CD4-positive, alpha-beta memory T cell (primary cell): ENCODE measurements around the gene SCGB2B2. TPM values are rescaled to one million over a fixed set of nuclear protein-coding genes. Genes with fewer than 3 reads are reported as not detected.
A peak's percentile ranks its signal among the peaks of the same experiment; 100 is the strongest.
"Not testable (repeated sequence)": the region's sequence is repeated elsewhere in the genome, so short reads cannot be mapped to it uniquely, and the experiment has no call there.

Experiments used
- CTCF ChIA-PET: fragments of 350-600 bp; sonication (Branson Sonifier 250); formaldehyde crosslinking; loops from one replicate; lab custom pipeline; 2021; ENCODE audit warnings: inconsistent platforms; ENCODE audit not compliant: partially characterized antibody; lab: Charles Lee
- POLR2A ChIA-PET: fragments of 350-600 bp; sonication (Branson Sonifier 250); formaldehyde crosslinking; loops from one replicate; lab custom pipeline; 2021; ENCODE audit not compliant: partially characterized antibody; lab: Charles Lee
- DNase-seq, 5 donors: peaks; one replicate each; pipeline versions ENCODE4 v3.0.0 to v3.0.0-alpha.2; 2020 to 2022; ENCODE audit warnings: mixed read lengths in 1 of 5
- H3K27ac ChIP-seq: one replicate; pipeline ENCODE4 v1.7.0; 2013; ENCODE audit warnings: low read depth, low read length
- H3K27me3 ChIP-seq: 2 replicates; pipeline ENCODE4 v1.7.0; 2013; ENCODE audit warnings: mild to moderate bottlenecking, low read length, moderate library complexity; ENCODE audit not compliant: insufficient read depth
- H3K36me3 ChIP-seq: 2 replicates; pipeline ENCODE4 v1.7.0; 2013; ENCODE audit warnings: mild to moderate bottlenecking, low read length, moderate library complexity; ENCODE audit not compliant: insufficient read depth
- H3K4me1 ChIP-seq: 2 replicates; pipeline ENCODE4 v1.7.0; 2013; ENCODE audit warnings: mild to moderate bottlenecking, low read length, moderate library complexity; ENCODE audit not compliant: insufficient read depth
- H3K4me3 ChIP-seq, 2 donors: one replicate each; pipeline ENCODE4 v1.7.0; 2013; ENCODE audit warnings: low read length in 2 of 2, mild to moderate bottlenecking in 1 of 2
- H3K9me3 ChIP-seq, 2 donors: one replicate each; pipeline ENCODE4 v1.7.0; 2013; ENCODE audit warnings: low read length in 2 of 2, control low read depth in 1 of 2; ENCODE audit not compliant: control insufficient read depth in 1 of 2
- H3K27ac Mint-ChIP-seq, 7 donors: one replicate each; pipeline ENCODE4 v1.8.0; 2020 to 2021; ENCODE audit warnings: mixed read lengths in 7 of 7, mild to moderate bottlenecking in 6 of 7, inconsistent platforms in 3 of 7, moderate library complexity in 3 of 7
- H3K27me3 Mint-ChIP-seq, 2 donors: one replicate each; pipeline ENCODE4 v1.8.0; 2020 to 2021; ENCODE audit warnings: mixed read lengths in 2 of 2
- H3K36me3 Mint-ChIP-seq, 2 donors: one replicate each; pipeline ENCODE4 v1.8.0; 2020 to 2021; ENCODE audit warnings: mixed read lengths in 2 of 2, inconsistent platforms in 1 of 2, mild to moderate bottlenecking in 1 of 2
- H3K4me1 Mint-ChIP-seq, 4 donors: one replicate each; pipeline ENCODE4 v1.8.0; 2020 to 2021; ENCODE audit warnings: mixed read lengths in 4 of 4, mild to moderate bottlenecking in 1 of 4
- H3K4me3 Mint-ChIP-seq, 8 donors: one replicate each; pipeline ENCODE4 v1.8.0; 2020 to 2021; ENCODE audit warnings: mixed read lengths in 8 of 8, mild to moderate bottlenecking in 7 of 8, moderate library complexity in 6 of 8, inconsistent platforms in 3 of 8
- H3K9me3 Mint-ChIP-seq, 8 donors: one replicate each; pipeline ENCODE4 v1.8.0; 2020 to 2021; ENCODE audit warnings: mixed read lengths in 8 of 8, mild to moderate bottlenecking in 5 of 8, inconsistent platforms in 3 of 8, moderate library complexity in 1 of 8
- intact Hi-C: fragments of 100-400 bp; cut with micrococcal nuclease; formaldehyde crosslinking; loops from one replicate; pipeline ENCODE4 v1.15.1; 2023
- polyA plus RNA-seq, 2 donors: library from polyadenylated mRNA; unstranded; fragments of 300-500 nt; fragmentation: Illumina TruSeq; gene quantifications; one replicate each; pipeline ENCODE4 v1.2.3, GENCODE V29; 2021
- total RNA-seq, 2 experiments: library from RNA; stranded (reverse); gene quantifications; one replicate each; pipeline ENCODE4 v1.2.3, GENCODE V29; 2021

SCGB2B2 gene
- total and polyA plus RNA-seq, 4 experiments from 2014 or later, result 0.73 to 0.75 TPM; not detected in 2

DNA sequence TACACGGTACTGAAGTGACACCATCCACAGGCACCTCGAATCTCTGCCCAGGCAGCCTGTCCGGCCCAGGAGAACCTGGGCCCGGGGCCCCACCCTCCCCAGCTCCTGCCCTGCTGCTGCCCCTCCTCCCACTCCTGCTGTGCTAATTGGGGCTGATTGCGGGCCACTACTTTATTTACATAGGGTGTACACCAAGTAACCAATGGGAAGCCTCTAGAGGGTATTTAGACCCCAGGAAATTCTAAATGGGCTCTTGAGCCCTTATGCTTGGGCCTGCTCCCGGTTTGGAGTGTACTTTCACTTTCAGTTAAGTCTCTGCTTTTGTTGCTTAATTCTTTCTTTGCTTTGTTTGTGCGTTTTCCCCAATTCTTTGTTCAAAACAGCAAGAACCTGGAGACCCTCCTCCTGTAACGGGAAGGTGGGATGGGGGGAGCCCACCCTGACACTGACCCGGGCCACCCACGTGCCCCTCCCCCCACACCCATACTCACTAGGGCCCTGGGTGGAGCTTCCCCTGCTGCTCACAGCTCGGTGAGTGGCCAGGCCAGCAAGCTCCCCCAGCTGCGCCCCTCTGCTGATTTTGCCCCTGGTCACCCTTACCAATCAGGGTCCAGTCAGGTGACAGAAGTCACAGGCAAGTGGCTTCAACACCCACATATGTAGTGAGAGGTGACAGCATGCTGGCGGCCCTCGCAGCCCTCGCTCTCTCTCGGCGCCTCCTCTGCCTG is 9.4 kb downstream of the SCGB2B2 start:
- Histone ChIP-seq H3K36me3 (no peaks in the 10 kb centered on the region), H3K27ac (peak overlapping the region; percentile 35), H3K4me3 (no peak overlapping the region), H3K4me1 (peaks cover 23% of the 10 kb centered on the region), H3K9me3 (no peaks in the 10 kb centered on the region), H3K27me3 (no peaks in the 10 kb centered on the region)
- peak overlapping the region in 6 of 7 donors; percentile 58 to 93 (median 88) for H3K27ac Mint-ChIP-seq
- peak overlapping the region; percentile 72 to 86 (median 78) for H3K4me3 Mint-ChIP-seq
- CTCF ChIA-PET, result no interaction called here
- H3K27me3 Mint-ChIP-seq, result peaks cover 0 to 1% of the 10 kb centered on the region in 2 donors
- POLR2A ChIA-PET, result interaction anchor here (4.0 kb wide), 1 partner anchor 9 kb away, joined by 19 read pairs; the partner anchor contains the start of genes SCGB2B2 and ZNF302
- no peaks in the 10 kb centered on the region for H3K36me3 Mint-ChIP-seq
- peaks cover 0 to 4% (median 0%) of the 10 kb centered on the region in 8 donors for H3K9me3 Mint-ChIP-seq
- H3K4me1 Mint-ChIP-seq, result peaks cover 15 to 31% (median 20%) of the 10 kb centered on the region in 4 donors
- intact Hi-C loops, result no loop called here
- DNase-seq, result peak in 3 of 5 donors; percentile 11 to 19 (median 17)

DNA sequence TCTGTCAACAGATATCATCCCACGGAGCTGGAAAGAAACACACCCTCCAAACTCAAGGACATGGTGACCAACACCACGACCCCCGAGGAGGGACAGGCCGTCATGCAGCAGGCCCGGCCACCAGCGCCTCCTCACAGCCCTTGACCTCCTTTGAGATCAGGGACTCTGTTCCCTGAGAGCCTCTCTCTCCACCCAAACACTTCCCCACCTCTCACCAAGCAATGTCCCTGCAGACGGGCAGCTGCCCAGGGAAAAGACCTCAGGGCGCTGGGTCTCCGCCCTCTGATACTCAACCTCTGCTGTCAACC is 10.0 kb downstream of the SCGB2B2 start:
- peaks cover 23% of the 10 kb centered on the region for H3K4me1 ChIP-seq
- H3K9me3 ChIP-seq, result no peaks in the 10 kb centered on the region
- Mint-ChIP-seq H3K27me3 (no peaks in the 10 kb centered on the region), H3K36me3 (no peaks in the 10 kb centered on the region), H3K9me3 (peaks cover 0 to 4% (median 0%) of the 10 kb centered on the region in 8 donors), H3K4me1 (peaks cover 15 to 31% (median 20%) of the 10 kb centered on the region in 4 donors), H3K4me3 (peak overlapping the region in 6 of 8 donors; percentile 13 to 79 (median 62)), H3K27ac (peak overlapping the region in 4 of 7 donors; percentile 62 to 93 (median 86))
- no peak for DNase-seq
- POLR2A ChIA-PET, result interaction anchor here (4.0 kb wide), 1 partner anchor 10 kb away, joined by 19 read pairs; the partner anchor contains the start of genes SCGB2B2 and ZNF302
- H3K36me3 ChIP-seq, result no peaks in the 10 kb centered on the region
- CTCF ChIA-PET, result no interaction called here
- H3K27ac ChIP-seq, result peak overlapping the region; percentile 35
- no peak overlapping the region for H3K4me3 ChIP-seq
- no peaks in the 10 kb centered on the region for H3K27me3 ChIP-seq
- intact Hi-C loops, result no loop called here

DNA sequence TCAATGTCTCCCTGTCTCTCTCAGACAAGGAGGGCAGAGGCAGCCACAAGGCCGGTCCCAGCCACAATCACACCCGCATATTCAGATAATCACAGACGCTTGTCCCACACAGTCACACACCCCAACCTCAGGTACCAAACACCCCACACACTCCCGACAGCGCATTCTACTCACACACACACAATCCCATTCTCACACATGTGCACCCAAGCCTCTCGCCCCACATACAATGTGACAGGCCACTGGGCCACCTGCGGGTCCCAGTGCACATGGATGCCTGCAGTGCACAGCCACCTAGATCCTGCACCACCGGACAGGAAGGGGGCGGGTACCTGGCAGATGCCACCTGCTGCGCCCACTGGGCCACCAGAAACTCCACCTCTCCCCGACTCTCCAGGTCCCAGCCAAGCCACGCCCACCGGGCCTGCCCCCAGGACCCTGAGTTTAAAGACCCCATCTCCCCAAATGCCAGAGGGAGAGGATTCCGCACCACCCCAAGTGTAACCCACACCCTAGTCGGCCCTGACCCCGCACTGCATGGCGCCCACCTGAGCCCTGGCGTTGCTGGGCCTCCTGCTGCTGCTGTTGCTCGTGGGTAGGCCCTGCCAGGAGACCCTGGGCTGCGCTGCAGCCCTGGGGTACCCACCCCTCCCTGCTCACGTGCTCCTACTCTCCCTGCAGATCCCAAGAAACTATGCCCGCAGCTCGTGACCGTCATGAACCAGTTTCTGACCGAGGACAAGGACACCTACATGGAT is 10.6 kb downstream of the SCGB2B2 start:
- Histone ChIP-seq H3K4me1 (peaks cover 23% of the 10 kb centered on the region), H3K36me3 (no peaks in the 10 kb centered on the region), H3K27me3 (no peaks in the 10 kb centered on the region), H3K4me3 (no peak overlapping the region), H3K27ac (no peak overlapping the region), H3K9me3 (no peaks in the 10 kb centered on the region)
- H3K36me3 Mint-ChIP-seq, result no peaks in the 10 kb centered on the region
- CTCF ChIA-PET, result no interaction called here
- H3K4me3 Mint-ChIP-seq, result peak overlapping the region in 5 of 8 donors; percentile 13 to 79 (median 68)
- POLR2A ChIA-PET, result interaction anchor here (4.0 kb wide), 1 partner anchor 10 kb away, joined by 19 read pairs; the partner anchor contains the start of genes SCGB2B2 and ZNF302
- H3K9me3 Mint-ChIP-seq, result peaks cover 0 to 4% (median 0%) of the 10 kb centered on the region in 8 donors
- H3K27me3 Mint-ChIP-seq, result no peaks in the 10 kb centered on the region
- intact Hi-C loops, result no loop called here
- H3K27ac Mint-ChIP-seq, result peak overlapping the region in 4 of 7 donors; percentile 29 to 92 (median 70)
- no peak for DNase-seq
- peaks cover 15 to 31% (median 20%) of the 10 kb centered on the region in 4 donors for H3K4me1 Mint-ChIP-seq

DNA sequence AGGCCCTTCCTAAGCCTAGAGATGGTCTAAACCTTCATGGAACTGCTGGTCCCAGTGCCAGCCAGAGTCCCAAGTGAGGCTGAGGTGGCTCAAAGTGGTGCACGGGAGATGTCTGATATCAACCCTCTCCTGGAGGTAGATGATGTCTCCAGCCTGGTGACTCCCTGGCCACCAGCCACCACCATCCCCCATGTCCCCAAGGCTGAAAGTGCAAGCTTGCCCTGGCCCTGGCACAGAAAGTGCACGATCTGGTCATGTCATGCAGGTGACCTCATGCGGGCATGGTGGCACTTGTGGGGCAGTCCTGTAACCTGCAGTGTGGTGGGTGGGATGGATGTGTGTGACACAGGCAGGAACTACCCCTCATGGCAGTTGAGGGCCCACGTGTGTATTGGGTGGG is 11.7 kb downstream of the SCGB2B2 start:
- H3K9me3 Mint-ChIP-seq, H3K27ac ChIP-seq, H3K36me3 Mint-ChIP-seq, H3K9me3 ChIP-seq, CTCF ChIA-PET, H3K27me3 ChIP-seq, DNase-seq, intact Hi-C loops, H3K36me3 ChIP-seq, H3K27me3 Mint-ChIP-seq, H3K4me3 ChIP-seq: not testable (repeated sequence)
- Mint-ChIP-seq H3K4me1 (peaks cover 15 to 31% (median 20%) of the 10 kb centered on the region in 4 donors), H3K4me3 (peak overlapping the region in 1 of 8 donors; percentile 31), H3K27ac (peak overlapping the region in 1 of 7 donors; percentile 42)
- POLR2A ChIA-PET, result interaction anchor here (4.0 kb wide), 2 partner anchors 12 kb away, joined by 19 to 23 read pairs; partner anchors contain the start of genes SCGB2B2 and ZNF302
- H3K4me1 ChIP-seq, result peaks cover 23% of the 10 kb centered on the region

DNA sequence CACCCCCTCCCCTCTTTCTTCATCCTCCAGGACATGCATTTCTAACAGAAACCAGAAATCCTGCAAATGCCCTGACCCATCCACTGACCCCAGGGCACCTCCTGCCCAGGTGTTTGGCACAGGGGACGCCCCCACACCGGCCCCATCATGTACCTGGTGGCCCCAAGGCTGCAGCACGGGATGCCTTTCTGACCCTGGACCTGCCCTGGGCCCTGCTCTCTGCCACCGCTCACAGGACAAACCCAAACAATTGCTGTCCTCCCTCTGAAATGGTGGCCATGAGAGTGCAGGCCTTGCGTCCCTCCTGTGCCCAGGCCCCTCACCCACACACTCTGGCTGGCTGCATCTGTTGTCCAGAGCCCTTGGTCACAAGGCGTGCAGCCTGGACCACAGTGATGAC is 12.1 kb downstream of the SCGB2B2 start:
- no peaks in the 10 kb centered on the region for H3K27me3 Mint-ChIP-seq

DNA sequence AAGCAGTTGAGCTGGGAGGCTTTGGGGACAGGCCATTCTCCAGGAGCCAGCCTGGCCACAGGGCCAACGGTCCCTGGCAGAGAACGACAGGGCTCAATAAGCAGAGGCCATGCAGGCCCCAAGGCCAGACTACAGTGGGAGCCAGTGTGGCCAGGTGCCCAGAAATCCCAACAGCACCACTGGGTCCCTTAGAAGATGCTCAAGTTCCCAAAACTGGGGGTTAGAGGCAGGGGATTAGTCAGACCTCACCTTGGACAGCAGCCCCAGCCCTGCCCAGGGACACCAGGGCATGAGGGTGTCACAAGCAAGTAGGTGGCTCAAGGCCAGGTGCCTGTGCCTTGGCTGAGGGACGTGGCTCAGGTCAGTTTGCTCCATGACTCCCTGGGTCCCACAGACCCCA is 12.8 kb downstream of the SCGB2B2 start:
- intact Hi-C loops, result no loop called here
- Histone ChIP-seq H3K9me3 (no peaks in the 10 kb centered on the region), H3K36me3 (no peaks in the 10 kb centered on the region), H3K27me3 (no peaks in the 10 kb centered on the region), H3K4me1 (peaks cover 23% of the 10 kb centered on the region), H3K4me3 (no peak overlapping the region), H3K27ac (no peak overlapping the region)
- H3K4me3 Mint-ChIP-seq, result no peak overlapping the region
- no peaks in the 10 kb centered on the region for H3K27me3 Mint-ChIP-seq
- ChIA-PET POLR2A (interaction anchor here (1.4 to 4.0 kb wide), 2 partner anchors 13 to 15 kb away, joined by 4 to 23 read pairs; partner anchors contain the start of genes SCGB2B2 and ZNF302), CTCF (interaction anchor here (1.1 to 1.5 kb wide), 3 partner anchors 11 to 24 kb away, joined by 3 read pairs; no protein-coding TSS in a partner anchor)
- peaks cover 15 to 31% (median 20%) of the 10 kb centered on the region in 4 donors for H3K4me1 Mint-ChIP-seq
- no peaks in the 10 kb centered on the region for H3K36me3 Mint-ChIP-seq
- peak overlapping the region in 1 of 7 donors; percentile 57 for H3K27ac Mint-ChIP-seq
- DNase-seq, result no peak
- no peaks in the 10 kb centered on the region for H3K9me3 Mint-ChIP-seq

More for the DNA sequence above, 12.1 kb downstream of the SCGB2B2 start:
- H3K27ac ChIP-seq, result no peak overlapping the region
- H3K4me3 ChIP-seq, result no peak overlapping the region
- Mint-ChIP-seq H3K4me1 (peaks cover 15 to 31% (median 20%) of the 10 kb centered on the region in 4 donors), H3K4me3 (no peak overlapping the region), H3K27ac (no peak overlapping the region), H3K36me3 (no peaks in the 10 kb centered on the region), H3K9me3 (peaks cover 0 to 4% (median 0%) of the 10 kb centered on the region in 8 donors)
- H3K4me1 ChIP-seq, result peaks cover 23% of the 10 kb centered on the region
- H3K27me3 ChIP-seq, result no peaks in the 10 kb centered on the region
- no peaks in the 10 kb centered on the region for H3K36me3 ChIP-seq
- no peak for DNase-seq
- POLR2A ChIA-PET, result interaction anchor here (4.0 kb wide), 1 partner anchor 13 kb away, joined by 23 read pairs; the partner anchor contains the start of genes SCGB2B2 and ZNF302
- intact Hi-C loops, result no loop called here
- CTCF ChIA-PET, result interaction anchor here (1.4 kb wide), 1 partner anchor 25 kb away, joined by 3 read pairs; no protein-coding TSS in a partner anchor
- no peaks in the 10 kb centered on the region for H3K9me3 ChIP-seq
